Measurements from ENCODE around the gene GMDS.

Gene GMDS

DNA sequence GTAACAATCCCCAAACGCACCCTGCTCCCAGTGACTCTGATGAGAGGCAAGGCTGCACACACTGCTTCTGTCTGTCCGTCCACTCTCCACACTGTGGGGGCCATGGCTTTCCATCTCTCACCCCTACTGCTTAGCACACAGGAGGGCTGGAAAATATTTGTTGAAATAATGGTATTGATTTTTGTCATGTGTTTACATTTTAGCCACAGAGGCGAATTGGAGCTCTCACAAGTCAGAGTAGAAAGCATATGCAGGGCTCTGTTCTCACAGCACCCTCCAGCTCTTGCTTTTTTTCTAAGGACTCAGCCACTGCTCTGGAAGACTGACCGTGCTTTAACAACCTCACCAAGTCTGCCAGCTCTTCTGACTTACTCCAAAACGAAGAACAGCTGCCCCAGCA, 273.8 kb downstream of the GMDS start:
- no peak overlapping the region for H3K4me3 ChIP-seq (ENCODE audit: insufficient read depth, low read depth, low read length, poor library complexity, severe bottlenecking)
- no peak overlapping the region for H3K27ac ChIP-seq (ENCODE audit: insufficient read depth, low read length, poor library complexity, severe bottlenecking)
- H3K4me1 ChIP-seq (ENCODE audit: control insufficient read depth, insufficient read depth, low read length, poor library complexity, severe bottlenecking): no peaks in the 10 kb centered on the region
- no peaks in the 10 kb centered on the region for H3K9me3 ChIP-seq (ENCODE audit: control insufficient read depth, low read length)
- no peaks in the 10 kb centered on the region for H3K27me3 ChIP-seq (replicated peaks; ENCODE audit: control insufficient read depth, insufficient read depth, low read length, poor library complexity, severe bottlenecking)
- no peak for DNase-seq
- H3K36me3 ChIP-seq (ENCODE audit: control insufficient read depth, insufficient read depth, low read length): no peaks in the 10 kb centered on the region

DNA sequence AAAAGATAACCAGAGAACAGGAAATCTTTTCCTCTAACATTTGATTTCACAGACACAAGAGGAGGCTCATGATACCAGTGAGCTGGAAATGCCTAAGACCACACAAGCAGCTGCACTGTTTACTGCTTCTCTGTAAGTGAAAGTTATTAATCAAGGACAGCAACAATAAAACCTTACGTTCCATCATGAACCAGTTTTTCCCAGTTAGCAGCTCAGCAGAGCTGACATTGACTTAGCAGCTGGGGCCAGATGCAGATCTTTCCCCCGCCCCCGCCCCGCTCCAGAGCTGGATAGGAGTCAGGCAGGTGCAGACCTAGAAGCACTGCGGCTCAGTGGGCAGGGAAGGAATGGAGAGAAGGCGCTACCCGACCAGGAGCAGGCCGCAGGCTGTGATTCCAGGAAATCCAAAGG, 275.2 kb downstream of the GMDS start:
- Histone ChIP-seq H3K4me3 (ENCODE audit: insufficient read depth, low read depth, low read length, poor library complexity, severe bottlenecking) (no peak overlapping the region), H3K36me3 (ENCODE audit: control insufficient read depth, insufficient read depth, low read length) (no peaks in the 10 kb centered on the region), H3K4me1 (ENCODE audit: control insufficient read depth, insufficient read depth, low read length, poor library complexity, severe bottlenecking) (no peaks in the 10 kb centered on the region), H3K27me3 (replicated peaks; ENCODE audit: control insufficient read depth, insufficient read depth, low read length, poor library complexity, severe bottlenecking) (no peaks in the 10 kb centered on the region), H3K27ac (ENCODE audit: insufficient read depth, low read length, poor library complexity, severe bottlenecking) (no peak overlapping the region), H3K9me3 (ENCODE audit: control insufficient read depth, low read length) (no peaks in the 10 kb centered on the region)
- DNase-seq: no peak

DNA sequence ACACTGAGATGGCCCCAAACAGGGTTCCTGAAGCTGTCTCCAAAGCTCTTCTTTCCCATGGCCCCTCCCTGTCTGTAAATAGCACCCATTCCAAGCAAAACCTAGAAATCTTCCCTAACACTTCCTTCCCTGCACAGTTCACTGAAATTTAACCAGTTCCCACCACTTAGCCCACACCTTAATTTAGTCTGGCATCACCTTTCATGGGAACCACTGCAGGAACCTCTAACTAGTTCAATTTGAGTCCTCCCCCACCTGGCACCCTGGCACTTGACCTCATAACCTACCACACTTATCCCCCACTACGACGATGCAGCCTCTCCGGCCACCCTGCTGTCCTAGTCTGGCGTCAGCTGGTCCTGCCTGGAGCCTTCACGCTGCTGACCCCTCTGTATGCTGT, 278.7 kb downstream of the GMDS start:
- no peaks in the 10 kb centered on the region for H3K9me3 ChIP-seq (ENCODE audit: control insufficient read depth, low read length)
- DNase-seq: no peak
- no peaks in the 10 kb centered on the region for H3K36me3 ChIP-seq (ENCODE audit: control insufficient read depth, insufficient read depth, low read length)
- no peak overlapping the region for H3K27ac ChIP-seq (ENCODE audit: insufficient read depth, low read length, poor library complexity, severe bottlenecking)
- H3K4me3 ChIP-seq (ENCODE audit: insufficient read depth, low read depth, low read length, poor library complexity, severe bottlenecking): no peak overlapping the region
- no peaks in the 10 kb centered on the region for H3K27me3 ChIP-seq (replicated peaks; ENCODE audit: control insufficient read depth, insufficient read depth, low read length, poor library complexity, severe bottlenecking)
- no peaks in the 10 kb centered on the region for H3K4me1 ChIP-seq (ENCODE audit: control insufficient read depth, insufficient read depth, low read length, poor library complexity, severe bottlenecking)

DNA sequence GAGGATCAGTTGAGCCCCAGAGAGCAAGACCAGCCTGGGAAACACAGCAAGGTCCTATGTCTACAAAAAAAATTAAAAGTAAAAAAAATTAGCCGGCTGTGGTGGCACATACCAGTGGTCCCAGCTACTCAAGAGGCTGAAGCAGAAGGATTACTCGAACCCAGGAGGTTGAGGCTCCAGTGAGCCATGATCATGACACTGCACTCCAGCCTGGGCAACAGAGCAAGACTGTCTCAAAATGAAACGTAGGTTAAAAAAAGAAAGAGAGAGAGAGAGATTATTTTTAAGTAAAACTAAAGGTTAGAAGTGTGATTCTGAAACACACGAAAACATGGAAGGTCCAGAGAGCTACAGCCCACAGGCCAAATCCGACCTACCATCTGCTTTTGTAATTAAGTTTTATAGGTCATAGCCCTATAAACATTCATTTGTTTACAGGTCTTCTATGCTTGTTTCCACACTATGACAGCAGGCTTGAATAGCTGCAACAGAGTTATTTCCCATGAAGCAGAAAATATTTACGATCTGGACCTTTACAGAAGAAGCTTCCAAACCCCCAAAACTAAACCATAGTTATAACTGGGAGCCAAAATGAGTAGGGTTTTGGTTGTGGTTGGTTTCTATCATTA, 279.7 kb downstream of the GMDS start:
- H3K4me1 ChIP-seq (ENCODE audit: control insufficient read depth, insufficient read depth, low read length, poor library complexity, severe bottlenecking): no peaks in the 10 kb centered on the region
- no peak for DNase-seq
- no peaks in the 10 kb centered on the region for H3K9me3 ChIP-seq (ENCODE audit: control insufficient read depth, low read length)
- H3K4me3 ChIP-seq (ENCODE audit: insufficient read depth, low read depth, low read length, poor library complexity, severe bottlenecking): no peak overlapping the region
- no peaks in the 10 kb centered on the region for H3K36me3 ChIP-seq (ENCODE audit: control insufficient read depth, insufficient read depth, low read length)
- no peak overlapping the region for H3K27ac ChIP-seq (ENCODE audit: insufficient read depth, low read length, poor library complexity, severe bottlenecking)
- no peaks in the 10 kb centered on the region for H3K27me3 ChIP-seq (replicated peaks; ENCODE audit: control insufficient read depth, insufficient read depth, low read length, poor library complexity, severe bottlenecking)

DNA sequence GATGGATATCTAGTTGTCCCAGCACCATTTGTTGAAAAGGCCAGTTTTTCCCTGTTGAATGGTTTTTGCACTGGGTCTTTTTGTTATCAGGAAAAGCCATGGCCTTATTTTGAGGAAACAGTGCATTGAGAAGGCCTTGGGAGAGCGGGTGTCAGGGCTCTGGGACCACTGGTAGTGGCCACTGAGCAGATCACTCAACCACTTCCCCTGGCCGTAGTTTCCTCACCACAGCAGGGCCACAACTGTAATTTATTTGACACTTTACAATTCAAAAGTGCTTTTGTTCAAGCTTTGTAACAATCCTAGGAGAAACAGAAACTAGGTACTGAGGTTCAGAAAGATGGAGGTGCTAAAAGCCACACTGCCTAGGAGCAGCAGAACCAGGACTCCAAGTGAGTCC, 281.8 kb downstream of the GMDS start:
- H3K4me3 ChIP-seq (ENCODE audit: insufficient read depth, low read depth, low read length, poor library complexity, severe bottlenecking): no peak overlapping the region
- no peaks in the 10 kb centered on the region for H3K27me3 ChIP-seq (replicated peaks; ENCODE audit: control insufficient read depth, insufficient read depth, low read length, poor library complexity, severe bottlenecking)
- no peaks in the 10 kb centered on the region for H3K9me3 ChIP-seq (ENCODE audit: control insufficient read depth, low read length)
- no peak overlapping the region for H3K27ac ChIP-seq (ENCODE audit: insufficient read depth, low read length, poor library complexity, severe bottlenecking)
- H3K36me3 ChIP-seq (ENCODE audit: control insufficient read depth, insufficient read depth, low read length): no peaks in the 10 kb centered on the region
- no peak for DNase-seq
- H3K4me1 ChIP-seq (ENCODE audit: control insufficient read depth, insufficient read depth, low read length, poor library complexity, severe bottlenecking): no peaks in the 10 kb centered on the region

DNA sequence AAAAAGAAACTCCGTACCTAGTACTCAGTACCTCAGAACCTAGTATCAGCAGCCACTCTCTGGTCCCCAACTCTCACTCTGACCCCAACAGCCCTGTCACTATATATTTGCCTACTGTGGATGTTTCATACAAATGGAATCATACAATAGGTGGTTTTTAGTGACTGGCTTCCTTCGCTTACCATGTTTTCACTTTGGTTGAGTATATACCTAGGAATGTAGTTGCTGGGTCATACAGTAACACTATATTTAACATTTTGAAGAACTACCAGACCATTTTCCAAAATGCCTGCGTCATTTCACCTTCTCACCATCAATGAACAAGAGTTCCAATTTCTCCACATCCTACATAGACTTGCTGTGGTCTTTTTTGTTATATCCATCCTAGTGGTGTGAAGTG, 283.2 kb downstream of the GMDS start:
- Histone ChIP-seq H3K4me1 (ENCODE audit: control insufficient read depth, insufficient read depth, low read length, poor library complexity, severe bottlenecking) (no peaks in the 10 kb centered on the region), H3K9me3 (ENCODE audit: control insufficient read depth, low read length) (no peaks in the 10 kb centered on the region), H3K4me3 (ENCODE audit: insufficient read depth, low read depth, low read length, poor library complexity, severe bottlenecking) (no peak overlapping the region), H3K36me3 (ENCODE audit: control insufficient read depth, insufficient read depth, low read length) (no peaks in the 10 kb centered on the region), H3K27me3 (replicated peaks; ENCODE audit: control insufficient read depth, insufficient read depth, low read length, poor library complexity, severe bottlenecking) (no peaks in the 10 kb centered on the region), H3K27ac (ENCODE audit: insufficient read depth, low read length, poor library complexity, severe bottlenecking) (no peak overlapping the region)
- no peak for DNase-seq

DNA sequence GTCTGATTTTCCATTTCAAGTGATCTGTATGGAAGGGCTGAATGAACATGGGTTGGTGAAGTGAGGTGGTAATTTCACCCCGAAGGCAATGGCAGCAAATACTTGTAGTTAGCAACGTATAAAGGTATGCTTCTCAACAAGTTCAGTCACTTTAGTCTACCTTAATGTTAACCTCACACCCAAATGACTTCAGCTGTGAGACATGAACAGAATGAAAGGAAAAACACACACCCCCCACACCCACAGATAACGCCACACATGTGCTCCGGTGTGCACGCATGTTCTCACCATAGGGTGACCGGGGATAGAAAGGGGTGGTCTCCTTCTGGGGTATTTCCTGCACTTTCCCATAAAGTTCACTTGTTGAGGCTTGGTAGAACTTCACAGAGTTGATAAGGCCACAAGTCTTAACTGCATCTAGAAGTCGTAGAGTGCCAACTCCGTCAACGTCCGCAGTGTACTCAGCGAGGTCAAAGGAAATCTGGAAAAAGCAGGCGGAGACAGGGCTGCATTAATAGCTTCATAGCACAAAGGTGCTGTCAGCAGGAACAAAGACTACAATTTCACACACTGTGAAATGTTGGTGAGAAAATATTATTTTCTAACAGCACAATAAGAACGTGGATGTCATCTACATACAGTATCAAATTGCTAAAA, 284.8 kb downstream of the GMDS start:
- Histone ChIP-seq H3K27ac (ENCODE audit: insufficient read depth, low read length, poor library complexity, severe bottlenecking) (no peak overlapping the region), H3K4me1 (ENCODE audit: control insufficient read depth, insufficient read depth, low read length, poor library complexity, severe bottlenecking) (no peaks in the 10 kb centered on the region), H3K9me3 (ENCODE audit: control insufficient read depth, low read length) (no peaks in the 10 kb centered on the region), H3K4me3 (ENCODE audit: insufficient read depth, low read depth, low read length, poor library complexity, severe bottlenecking) (no peak overlapping the region), H3K36me3 (ENCODE audit: control insufficient read depth, insufficient read depth, low read length) (no peaks in the 10 kb centered on the region), H3K27me3 (replicated peaks; ENCODE audit: control insufficient read depth, insufficient read depth, low read length, poor library complexity, severe bottlenecking) (no peaks in the 10 kb centered on the region)
- no peak for DNase-seq

DNA sequence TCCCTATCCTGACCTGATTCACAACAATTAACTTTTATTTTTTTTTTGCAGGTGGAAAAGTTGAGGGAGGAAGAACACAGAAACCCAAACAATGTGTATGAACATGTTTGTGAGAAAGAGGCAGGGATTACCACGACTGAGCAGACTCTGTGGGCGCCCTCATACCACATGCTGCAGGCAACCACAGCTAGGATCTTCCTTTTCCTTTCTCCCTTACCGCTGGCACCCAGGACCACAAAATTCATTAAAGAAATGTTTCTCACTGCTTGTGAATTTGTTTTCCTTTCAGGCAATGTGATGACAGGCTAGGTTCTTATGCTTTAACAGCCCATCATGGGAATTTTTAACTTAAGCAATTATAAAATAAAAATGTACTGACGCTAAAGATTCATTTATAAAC, 287.1 kb downstream of the GMDS start:
- no peak overlapping the region for H3K4me3 ChIP-seq (ENCODE audit: insufficient read depth, low read depth, low read length, poor library complexity, severe bottlenecking)

DNA sequence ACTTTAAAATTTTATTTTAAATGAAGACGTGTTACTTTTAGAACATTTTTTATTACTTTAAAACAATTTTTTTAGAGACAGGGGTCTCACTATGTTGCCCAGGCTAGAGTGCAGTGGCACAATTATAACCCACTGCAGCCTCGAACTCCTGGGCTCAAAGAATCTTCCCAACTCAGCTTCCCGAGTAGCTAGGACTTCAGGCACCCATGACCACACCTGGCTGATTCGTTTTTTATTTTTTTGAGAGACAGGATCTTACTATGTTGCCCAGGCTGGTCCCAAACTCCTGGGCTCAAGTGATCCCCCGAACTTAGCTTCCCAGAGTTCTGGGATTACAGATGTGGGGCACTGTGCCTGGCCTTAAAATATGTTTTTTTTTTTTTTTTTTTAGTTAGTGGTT, 287.7 kb downstream of the GMDS start:
- Histone ChIP-seq H3K9me3 (ENCODE audit: control insufficient read depth, low read length) (no peaks in the 10 kb centered on the region), H3K4me3 (ENCODE audit: insufficient read depth, low read depth, low read length, poor library complexity, severe bottlenecking) (no peak overlapping the region), H3K27ac (ENCODE audit: insufficient read depth, low read length, poor library complexity, severe bottlenecking) (no peak overlapping the region), H3K36me3 (ENCODE audit: control insufficient read depth, insufficient read depth, low read length) (no peaks in the 10 kb centered on the region), H3K27me3 (replicated peaks; ENCODE audit: control insufficient read depth, insufficient read depth, low read length, poor library complexity, severe bottlenecking) (no peaks in the 10 kb centered on the region), H3K4me1 (ENCODE audit: control insufficient read depth, insufficient read depth, low read length, poor library complexity, severe bottlenecking) (no peaks in the 10 kb centered on the region)
- DNase-seq: no peak

More for the DNA sequence above, 287.1 kb downstream of the GMDS start:
- Histone ChIP-seq H3K9me3 (ENCODE audit: control insufficient read depth, low read length) (no peaks in the 10 kb centered on the region), H3K36me3 (ENCODE audit: control insufficient read depth, insufficient read depth, low read length) (no peaks in the 10 kb centered on the region), H3K4me1 (ENCODE audit: control insufficient read depth, insufficient read depth, low read length, poor library complexity, severe bottlenecking) (no peaks in the 10 kb centered on the region), H3K27ac (ENCODE audit: insufficient read depth, low read length, poor library complexity, severe bottlenecking) (no peak overlapping the region), H3K27me3 (replicated peaks; ENCODE audit: control insufficient read depth, insufficient read depth, low read length, poor library complexity, severe bottlenecking) (no peaks in the 10 kb centered on the region)
- no peak for DNase-seq

DNA sequence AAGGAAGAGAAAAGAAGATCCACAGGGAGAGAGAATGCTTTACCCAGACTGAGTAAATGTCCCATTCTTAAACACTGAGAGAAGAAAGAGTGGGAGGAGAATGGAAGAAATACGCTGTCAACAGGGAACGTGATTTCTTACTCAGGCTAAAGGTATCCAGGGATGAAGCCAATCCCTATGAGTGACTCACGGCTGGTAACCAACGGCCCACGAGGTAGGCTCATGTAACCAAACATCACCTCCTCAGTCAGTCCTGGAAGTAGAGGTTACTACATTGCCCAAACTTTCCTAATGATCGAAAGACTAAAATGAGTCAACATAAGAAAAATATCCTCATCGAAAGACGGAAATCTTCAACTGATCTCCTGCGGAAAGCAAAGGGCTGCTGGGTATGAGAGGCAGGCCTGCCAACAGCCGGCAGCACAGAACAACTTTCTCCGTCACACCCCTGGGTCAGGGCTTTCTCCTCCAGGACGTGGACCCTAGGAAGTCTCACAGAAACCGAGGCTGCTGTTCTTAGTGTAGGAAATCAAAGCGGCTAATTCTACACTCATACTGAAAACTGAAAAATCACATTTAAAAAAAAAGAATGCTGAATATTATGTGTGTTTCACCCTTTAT, 292.6 kb downstream of the GMDS start:
- no peak for DNase-seq
- Histone ChIP-seq H3K27ac (ENCODE audit: insufficient read depth, low read length, poor library complexity, severe bottlenecking) (no peak overlapping the region), H3K4me3 (ENCODE audit: insufficient read depth, low read depth, low read length, poor library complexity, severe bottlenecking) (no peak overlapping the region), H3K9me3 (ENCODE audit: control insufficient read depth, low read length) (no peaks in the 10 kb centered on the region), H3K4me1 (ENCODE audit: control insufficient read depth, insufficient read depth, low read length, poor library complexity, severe bottlenecking) (no peaks in the 10 kb centered on the region), H3K36me3 (ENCODE audit: control insufficient read depth, insufficient read depth, low read length) (no peaks in the 10 kb centered on the region), H3K27me3 (replicated peaks; ENCODE audit: control insufficient read depth, insufficient read depth, low read length, poor library complexity, severe bottlenecking) (no peaks in the 10 kb centered on the region)
